ENCODE measurements around the gene KRIT1.

The KRIT1 gene

GRCh38 chr7:92228742-92229141 is 17.0 kb downstream of the KRIT1 start:
- in situ Hi-C loops (cut with MboI; ENCODE audit: low sequenced_read_pairs, unreplicated experiment): no loop called here
- no peak for DNase-seq (ENCODE audit: low spot score)
- TF ChIP-seq, protein P1, sequence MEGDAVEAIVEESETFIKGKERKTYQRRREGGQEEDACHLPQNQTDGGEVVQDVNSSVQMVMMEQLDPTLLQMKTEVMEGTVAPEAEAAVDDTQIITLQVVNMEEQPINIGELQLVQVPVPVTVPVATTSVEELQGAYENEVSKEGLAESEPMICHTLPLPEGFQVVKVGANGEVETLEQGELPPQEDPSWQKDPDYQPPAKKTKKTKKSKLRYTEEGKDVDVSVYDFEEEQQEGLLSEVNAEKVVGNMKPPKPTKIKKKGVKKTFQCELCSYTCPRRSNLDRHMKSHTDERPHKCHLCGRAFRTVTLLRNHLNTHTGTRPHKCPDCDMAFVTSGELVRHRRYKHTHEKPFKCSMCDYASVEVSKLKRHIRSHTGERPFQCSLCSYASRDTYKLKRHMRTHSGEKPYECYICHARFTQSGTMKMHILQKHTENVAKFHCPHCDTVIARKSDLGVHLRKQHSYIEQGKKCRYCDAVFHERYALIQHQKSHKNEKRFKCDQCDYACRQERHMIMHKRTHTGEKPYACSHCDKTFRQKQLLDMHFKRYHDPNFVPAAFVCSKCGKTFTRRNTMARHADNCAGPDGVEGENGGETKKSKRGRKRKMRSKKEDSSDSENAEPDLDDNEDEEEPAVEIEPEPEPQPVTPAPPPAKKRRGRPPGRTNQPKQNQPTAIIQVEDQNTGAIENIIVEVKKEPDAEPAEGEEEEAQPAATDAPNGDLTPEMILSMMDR (IDR thresholded peaks at IDR 0.05; ENCODE audit: borderline replicate concordance, control extremely low read depth, extremely low read depth, insufficient read depth, missing control alignments): no peak

DNA sequence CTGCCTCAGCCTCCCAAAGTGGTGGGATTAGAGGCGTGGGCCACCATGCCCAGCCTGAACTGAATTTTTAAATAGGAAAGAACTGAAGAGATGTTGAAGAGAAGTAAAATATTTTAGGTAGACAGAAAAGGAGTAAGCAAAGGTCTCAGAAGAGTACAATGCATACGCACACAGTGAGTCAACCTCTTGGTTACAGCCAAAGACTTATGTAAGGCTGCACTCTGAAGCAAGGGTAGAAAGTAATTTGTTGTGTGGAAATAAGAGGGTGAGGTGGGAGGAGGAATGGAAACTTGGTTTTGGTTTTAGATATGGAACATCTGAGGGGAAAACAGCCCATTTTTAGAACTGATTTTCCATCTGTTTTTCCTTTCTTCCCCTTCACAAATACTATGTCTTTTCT is 17.6 kb downstream of the KRIT1 start:
- in situ Hi-C loops (cut with MboI; ENCODE audit: low sequenced_read_pairs, unreplicated experiment): no loop called here
- TF ChIP-seq, protein P1 (IDR thresholded peaks at IDR 0.05; ENCODE audit: borderline replicate concordance, control extremely low read depth, extremely low read depth, insufficient read depth, missing control alignments): no peak
- no peak for DNase-seq (ENCODE audit: low spot score)

DNA sequence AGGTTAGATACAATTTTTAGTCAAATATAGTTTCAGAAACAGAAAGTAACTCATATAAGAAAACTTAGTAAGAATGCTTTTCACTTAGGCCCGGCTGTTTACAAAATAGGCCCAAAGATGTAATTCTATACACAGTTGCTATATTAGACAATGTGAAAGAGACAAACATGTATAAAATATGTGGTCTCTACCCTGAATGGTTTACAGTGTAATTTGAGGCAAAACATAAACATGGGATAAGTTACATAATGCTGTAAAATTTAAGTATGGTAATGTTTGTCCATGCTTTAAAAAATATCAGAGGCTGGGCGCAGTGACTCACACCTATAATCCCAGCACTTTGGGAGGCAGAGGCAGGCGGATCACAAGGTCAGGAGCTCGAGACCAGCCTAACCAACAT is 18.7 kb downstream of the KRIT1 start:
- DNase-seq (ENCODE audit: low spot score): no peak
- in situ Hi-C loops (cut with MboI; ENCODE audit: low sequenced_read_pairs, unreplicated experiment): no loop called here
- TF ChIP-seq, protein P1 (IDR thresholded peaks at IDR 0.05; ENCODE audit: borderline replicate concordance, control extremely low read depth, extremely low read depth, insufficient read depth, missing control alignments): no peak

DNA sequence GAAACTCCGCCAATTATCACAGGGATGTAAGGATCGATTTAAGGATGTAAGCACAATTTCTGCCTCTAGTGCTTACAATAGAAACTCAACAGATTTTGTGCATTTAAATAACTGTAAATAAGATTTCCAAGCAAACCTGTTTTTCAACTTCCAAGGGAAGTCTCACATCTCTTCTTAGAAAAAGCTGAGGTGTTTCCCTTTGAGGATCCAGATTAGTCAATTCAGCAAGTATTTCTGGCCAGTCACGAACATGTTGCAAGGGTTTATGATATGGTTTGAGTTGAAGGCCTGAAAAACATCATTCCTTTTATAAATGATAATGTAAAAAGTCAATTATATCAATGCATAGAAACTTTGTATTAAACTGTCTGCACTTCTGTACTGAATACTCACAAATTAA is 23.9 kb downstream of the KRIT1 start:
- in situ Hi-C loops (cut with MboI; ENCODE audit: low sequenced_read_pairs, unreplicated experiment): no loop called here
- DNase-seq (ENCODE audit: low spot score): no peak
- TF ChIP-seq, protein P1 (IDR thresholded peaks at IDR 0.05; ENCODE audit: borderline replicate concordance, control extremely low read depth, extremely low read depth, insufficient read depth, missing control alignments): no peak

DNA sequence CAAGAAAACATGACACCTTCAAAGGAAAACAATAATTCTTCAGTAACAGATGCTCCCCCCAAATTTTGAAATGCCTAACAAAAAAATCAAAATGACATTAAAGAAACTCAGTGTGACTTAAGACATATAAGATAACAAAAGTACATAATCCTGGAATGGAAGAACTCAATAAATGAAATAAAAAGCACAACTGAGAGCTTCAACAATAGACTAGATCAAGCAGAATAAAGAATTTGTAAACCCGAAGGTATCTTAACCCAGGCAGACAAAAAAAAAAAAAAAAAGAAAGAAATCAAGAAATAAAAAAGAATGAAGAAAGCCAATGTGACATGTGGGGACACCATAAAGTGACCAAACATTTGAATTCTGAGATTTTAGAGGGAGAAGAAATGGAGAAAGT is 39.0 kb downstream of the KRIT1 start:
- no peak for DNase-seq (ENCODE audit: low spot score)
- in situ Hi-C loops (cut with MboI; ENCODE audit: low sequenced_read_pairs, unreplicated experiment): no loop called here

DNA sequence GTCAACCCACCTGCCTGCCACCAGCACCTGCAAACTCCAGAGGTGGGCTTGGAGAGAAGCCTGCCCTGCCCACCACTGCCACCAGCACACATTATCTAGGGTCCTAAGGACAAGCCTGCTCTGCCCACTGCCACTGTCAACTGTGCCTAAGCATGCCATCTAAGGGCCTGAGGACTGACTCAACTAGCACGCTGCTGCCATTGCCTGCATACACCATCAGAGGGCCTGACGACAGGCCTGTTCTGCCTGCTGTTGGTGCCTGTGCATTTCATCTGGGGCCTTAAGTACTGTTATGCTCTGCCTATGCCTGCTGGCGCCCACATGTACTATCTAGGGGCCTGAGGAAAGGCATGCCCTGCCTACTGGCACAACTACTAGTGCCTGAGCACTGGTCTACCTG is 39.7 kb downstream of the KRIT1 start:
- TF ChIP-seq, protein P1 (IDR thresholded peaks at IDR 0.05; ENCODE audit: borderline replicate concordance, control extremely low read depth, extremely low read depth, insufficient read depth, missing control alignments): no peak
- in situ Hi-C loops (cut with MboI; ENCODE audit: low sequenced_read_pairs, unreplicated experiment): no loop called here
- DNase-seq (ENCODE audit: low spot score): no peak

More for the DNA sequence above, 39.0 kb downstream of the KRIT1 start:
- TF ChIP-seq, protein P1 (IDR thresholded peaks at IDR 0.05; ENCODE audit: borderline replicate concordance, control extremely low read depth, extremely low read depth, insufficient read depth, missing control alignments): no peak

DNA sequence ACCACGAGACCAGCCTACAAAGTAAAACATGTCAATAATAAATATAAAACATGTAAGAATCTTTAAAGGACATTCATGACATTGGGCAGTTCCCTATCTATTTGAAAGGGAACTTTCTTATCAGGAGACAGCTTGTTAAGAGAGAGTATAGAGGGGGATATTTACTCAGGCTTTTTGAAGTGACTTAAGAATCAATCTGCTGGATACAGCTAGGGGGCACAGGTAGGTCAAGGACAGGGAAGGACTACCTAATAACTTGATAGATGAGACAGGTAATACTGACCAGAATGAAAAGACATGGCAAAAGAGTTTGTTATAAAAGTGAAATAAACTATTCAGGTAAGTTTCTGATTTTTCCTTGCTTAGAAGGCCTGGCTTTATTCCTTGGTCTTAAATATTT is 44.9 kb downstream of the KRIT1 start:
- TF ChIP-seq, protein P1 (IDR thresholded peaks at IDR 0.05; ENCODE audit: borderline replicate concordance, control extremely low read depth, extremely low read depth, insufficient read depth, missing control alignments): no peak
- in situ Hi-C loops (cut with MboI; ENCODE audit: low sequenced_read_pairs, unreplicated experiment): no loop called here
- no peak for DNase-seq (ENCODE audit: low spot score)

Data from GM13976 (cell line).